ENCODE data around the gene ARL13B.
"Not testable (repeated sequence)": the region's sequence is repeated elsewhere in the genome, so short reads cannot be mapped to it uniquely, and the experiment has no call there.

ARL13B gene

DNA sequence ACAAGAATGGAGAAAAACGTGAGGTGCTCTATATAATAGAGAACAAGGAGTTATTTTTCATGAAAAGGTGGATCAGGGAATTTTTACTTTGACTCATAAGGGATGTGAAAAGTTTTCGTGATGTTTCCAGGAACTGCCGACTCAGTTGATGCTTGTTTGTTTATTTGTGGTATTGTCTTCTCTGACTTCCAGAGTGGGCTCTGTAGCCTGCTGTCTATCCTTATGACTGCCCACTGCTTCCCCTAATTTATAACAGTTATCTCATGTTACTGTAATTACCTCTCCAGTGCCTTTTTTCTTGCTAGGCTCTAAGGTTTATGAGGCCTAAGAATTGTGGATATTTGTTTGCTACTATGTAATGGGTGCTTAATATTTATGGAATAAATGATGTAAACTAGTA lies 12.3 kb downstream of the ARL13B start:
- DNase-seq (ENCODE audit: extremely low read depth in 1 of 2, low read depth in 1 of 2), result no peak

- DNase-seq (ENCODE audit: extremely low read depth in 1 of 2, low read depth in 1 of 2), result no peak
Measured at GRCh38 chr3:93994056-93994455, 14.1 kb downstream of the ARL13B start.

DNA sequence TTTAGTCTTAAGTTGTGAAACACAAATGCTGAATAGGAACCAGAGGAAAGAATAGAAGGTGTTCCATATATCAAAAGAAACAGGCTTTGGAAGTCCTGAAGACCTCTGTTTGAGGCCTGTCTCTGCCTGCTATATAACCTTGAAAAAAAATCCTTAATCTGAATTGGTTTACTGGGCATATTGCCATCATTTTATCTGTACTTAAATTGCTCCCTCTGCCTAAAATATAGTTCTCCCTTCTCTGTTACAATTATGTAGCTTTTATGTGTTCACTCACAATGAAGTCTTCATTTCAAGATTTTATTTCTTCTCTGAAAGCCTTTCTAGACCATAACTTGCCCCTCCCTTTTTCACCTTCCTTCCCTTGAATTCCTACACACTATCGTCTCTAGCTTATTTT lies 21.2 kb downstream of the ARL13B start:
- no peak for DNase-seq (ENCODE audit: extremely low read depth in 1 of 2, low read depth in 1 of 2)

GRCh38 chr3:94001827-94002495 lies 22.0 kb downstream of the ARL13B start:
- DNase-seq (ENCODE audit: extremely low read depth in 1 of 2, low read depth in 1 of 2), result no peak

DNA sequence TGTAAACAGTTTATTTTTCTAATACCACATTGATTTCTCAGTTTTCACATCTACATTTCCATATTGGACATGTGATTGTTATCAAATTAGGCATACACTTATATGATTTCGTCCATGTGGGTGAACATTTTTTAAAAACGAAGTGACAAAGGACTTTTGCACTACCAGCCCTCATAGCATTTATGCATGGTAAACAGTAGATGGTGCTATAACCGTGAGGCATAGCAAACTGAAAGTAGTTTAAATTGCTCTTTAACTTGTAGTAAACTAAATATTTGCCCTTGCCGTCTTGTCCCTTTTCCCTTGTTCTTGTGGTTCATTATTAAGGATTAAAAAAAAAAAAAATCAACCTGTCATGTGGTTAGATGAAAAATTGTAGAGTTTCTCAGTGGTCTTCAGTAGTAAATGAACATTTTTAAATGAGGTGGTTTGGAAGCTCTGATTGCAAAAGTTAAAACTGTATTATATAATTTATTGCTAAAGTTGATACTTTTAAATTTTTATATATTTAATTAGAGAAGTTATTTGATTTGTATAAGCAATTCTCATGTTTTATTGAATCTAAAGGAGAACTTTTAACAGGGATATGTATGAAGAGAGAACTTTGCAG lies 24.5 kb downstream of the ARL13B start:
- no peak for DNase-seq (ENCODE audit: extremely low read depth in 1 of 2, low read depth in 1 of 2)

DNA sequence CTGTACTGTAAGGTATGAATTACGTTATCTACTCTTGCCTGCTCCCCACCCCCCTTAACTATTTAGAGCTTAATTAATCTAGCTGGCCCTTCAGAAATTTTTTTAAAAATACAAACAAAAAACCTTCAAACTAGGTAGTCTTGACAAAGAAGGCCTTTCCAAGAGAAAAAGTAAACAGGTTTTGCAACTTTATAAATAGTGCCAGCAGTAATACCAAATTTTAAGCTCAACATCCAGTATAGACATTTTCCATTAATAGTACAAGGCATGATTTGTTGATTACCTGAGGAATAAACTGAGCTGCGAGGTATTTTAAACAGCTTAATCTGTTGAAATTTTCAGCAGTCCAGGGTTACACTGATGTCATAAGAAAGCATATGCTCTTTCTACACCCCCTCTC lies 28.3 kb downstream of the ARL13B start:
- no peak for DNase-seq (ENCODE audit: extremely low read depth in 1 of 2, low read depth in 1 of 2)

DNA sequence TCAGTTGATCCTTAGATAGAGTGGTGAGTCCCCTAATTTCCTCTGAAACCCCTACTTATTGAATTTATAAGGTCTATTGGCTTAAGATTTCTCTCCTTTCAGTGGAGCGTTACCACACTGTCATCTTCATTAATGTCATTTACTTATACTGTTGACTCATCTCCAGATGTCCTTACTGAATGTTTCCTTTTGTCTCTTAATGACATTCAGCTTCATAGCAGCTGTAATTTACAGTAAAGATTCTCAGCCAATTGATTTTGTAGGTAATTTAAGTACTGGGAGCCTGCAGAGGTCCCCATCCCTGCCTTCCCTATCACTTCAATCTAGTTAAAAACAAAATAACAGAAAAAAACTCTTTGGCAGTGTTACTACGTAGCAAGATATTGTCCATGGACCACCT lies 29.7 kb downstream of the ARL13B start:
- DNase-seq (ENCODE audit: extremely low read depth in 1 of 2, low read depth in 1 of 2), result no peak

DNA sequence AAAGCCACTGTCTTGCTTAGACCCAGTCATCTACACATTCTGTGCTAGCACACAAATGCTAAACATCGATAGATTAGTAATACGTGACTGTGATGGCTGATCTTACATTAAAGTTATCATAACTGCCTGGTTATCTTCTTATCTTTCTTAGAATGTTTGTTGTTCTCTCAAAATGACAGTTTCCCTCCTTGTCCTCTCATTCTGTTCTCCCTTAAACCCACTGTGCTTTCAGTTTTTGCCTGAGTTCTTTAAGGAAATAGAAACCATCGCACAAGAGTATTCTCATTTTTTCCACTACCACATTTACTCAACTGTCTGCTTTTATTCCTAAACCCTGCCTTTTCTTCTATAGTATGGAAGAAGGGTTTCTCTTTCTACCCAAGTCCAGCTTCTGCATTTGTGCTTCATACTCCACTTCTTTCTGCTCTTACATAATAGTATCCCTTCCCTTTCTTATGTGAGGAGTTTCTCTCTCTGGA lies 31.3 kb downstream of the ARL13B start:
- no peak for DNase-seq (ENCODE audit: extremely low read depth in 1 of 2, low read depth in 1 of 2)

DNA sequence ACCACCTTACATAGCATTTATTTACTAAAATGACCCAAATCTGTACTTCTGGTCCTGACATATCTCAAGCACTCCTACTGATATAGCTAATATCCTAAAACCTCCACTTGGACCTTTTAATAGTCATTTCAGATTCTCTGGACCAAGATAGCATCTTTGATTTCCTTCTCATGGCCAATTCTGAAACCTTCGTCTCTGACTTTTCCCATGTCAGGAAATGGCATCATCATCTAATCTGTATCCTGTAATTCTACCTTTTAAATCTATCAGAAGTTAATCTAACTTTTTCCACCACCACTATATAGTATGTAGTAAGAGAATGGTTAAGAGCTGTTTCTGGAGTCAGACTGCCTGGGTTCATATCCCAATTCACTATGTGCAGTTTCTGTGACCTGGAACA lies 32.2 kb downstream of the ARL13B start:
- no peak for DNase-seq (ENCODE audit: extremely low read depth in 1 of 2, low read depth in 1 of 2)

- DNase-seq (ENCODE audit: extremely low read depth in 1 of 2, low read depth in 1 of 2), result no peak
Measured at GRCh38 chr3:94015025-94015424, 35.1 kb downstream of the ARL13B start.

- DNase-seq (ENCODE audit: extremely low read depth in 1 of 2, low read depth in 1 of 2), result no peak
Measured at GRCh38 chr3:94019659-94020058, 39.7 kb downstream of the ARL13B start.

DNA sequence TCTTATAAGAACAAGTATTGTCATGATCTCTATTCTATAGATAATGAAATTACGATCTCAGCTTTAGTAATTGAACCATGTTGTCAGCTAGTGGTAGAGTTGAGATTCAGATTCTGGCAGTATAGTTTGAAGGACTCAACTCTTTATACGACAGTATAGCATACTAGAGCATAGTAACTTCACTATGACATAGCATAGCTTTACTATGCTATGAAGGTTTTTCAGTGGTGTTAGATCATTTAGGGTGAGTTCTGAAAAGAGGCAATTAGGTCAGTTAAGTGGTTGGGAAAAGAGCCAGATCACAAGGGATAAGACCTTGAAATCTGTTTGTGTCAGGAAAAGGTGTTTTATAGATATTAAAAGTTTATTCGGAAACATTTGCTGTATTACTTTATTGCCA lies 40.3 kb downstream of the ARL13B start:
- DNase-seq (ENCODE audit: extremely low read depth in 1 of 2, low read depth in 1 of 2), result no peak

GRCh38 chr3:94024385-94024784 lies 44.4 kb downstream of the ARL13B start:
- DNase-seq (ENCODE audit: extremely low read depth in 1 of 2, low read depth in 1 of 2), result no peak

DNA sequence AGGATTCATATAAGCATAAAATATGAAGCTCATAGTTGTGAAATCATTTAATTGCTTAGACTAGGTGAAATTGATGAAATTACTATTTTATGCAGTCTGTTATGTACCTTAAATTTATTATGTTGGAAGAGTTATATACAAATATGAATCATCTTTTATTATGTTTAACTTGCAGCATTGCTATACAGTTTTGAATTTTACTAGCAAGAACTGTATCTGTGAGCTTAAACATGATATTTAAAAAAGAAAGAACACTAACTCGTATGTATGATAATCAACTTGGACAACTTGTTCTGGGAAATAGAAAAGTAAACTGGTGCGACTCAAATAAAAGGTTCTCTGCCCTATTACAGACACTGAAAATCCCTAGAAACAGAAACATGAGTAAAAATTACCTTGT lies 46.7 kb downstream of the ARL13B start:
- no peak for DNase-seq (ENCODE audit: extremely low read depth in 1 of 2, low read depth in 1 of 2)

- no peak for DNase-seq (ENCODE audit: extremely low read depth in 1 of 2, low read depth in 1 of 2)
Measured at GRCh38 chr3:94028093-94028837, 48.3 kb downstream of the ARL13B start, which contains the start of gene STX19. Gene STX19 (minus strand): TSS chr3:94028597. CDS start chr3:94015269, 13,328 bp downstream.

DNA sequence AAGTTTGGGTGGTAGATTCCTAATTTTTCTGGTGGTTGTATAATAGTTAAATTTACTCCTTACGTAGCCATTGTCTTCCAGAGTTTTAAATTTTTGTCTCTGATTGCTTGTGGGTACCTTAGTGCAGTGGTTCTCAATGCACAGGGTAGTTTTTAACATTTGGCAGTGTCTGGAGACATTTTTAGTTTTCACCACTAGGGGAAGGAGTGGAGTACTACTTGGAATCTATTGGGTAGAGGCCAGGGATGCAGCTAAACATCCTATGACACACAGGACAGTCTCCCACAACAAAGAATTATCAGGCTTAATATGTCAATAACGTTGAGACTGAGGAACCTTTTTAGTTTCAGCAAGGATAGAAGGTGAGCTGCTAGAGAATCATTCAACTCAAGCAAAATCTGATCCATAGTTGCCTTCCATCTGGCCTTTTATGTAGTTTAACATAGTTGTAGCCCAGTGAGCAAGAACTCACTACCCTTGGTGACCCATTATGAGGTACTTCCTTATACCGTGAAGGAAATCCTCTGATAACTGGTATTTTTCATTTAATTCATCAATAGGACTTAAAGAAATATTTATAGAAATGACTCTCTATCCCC lies 57.1 kb downstream of the ARL13B start:
- no peak for DNase-seq (ENCODE audit: extremely low read depth in 1 of 2, low read depth in 1 of 2)

- no peak for DNase-seq (ENCODE audit: extremely low read depth in 1 of 2, low read depth in 1 of 2)
Measured at GRCh38 chr3:94043285-94043684, 63.3 kb downstream of the ARL13B start.

DNA sequence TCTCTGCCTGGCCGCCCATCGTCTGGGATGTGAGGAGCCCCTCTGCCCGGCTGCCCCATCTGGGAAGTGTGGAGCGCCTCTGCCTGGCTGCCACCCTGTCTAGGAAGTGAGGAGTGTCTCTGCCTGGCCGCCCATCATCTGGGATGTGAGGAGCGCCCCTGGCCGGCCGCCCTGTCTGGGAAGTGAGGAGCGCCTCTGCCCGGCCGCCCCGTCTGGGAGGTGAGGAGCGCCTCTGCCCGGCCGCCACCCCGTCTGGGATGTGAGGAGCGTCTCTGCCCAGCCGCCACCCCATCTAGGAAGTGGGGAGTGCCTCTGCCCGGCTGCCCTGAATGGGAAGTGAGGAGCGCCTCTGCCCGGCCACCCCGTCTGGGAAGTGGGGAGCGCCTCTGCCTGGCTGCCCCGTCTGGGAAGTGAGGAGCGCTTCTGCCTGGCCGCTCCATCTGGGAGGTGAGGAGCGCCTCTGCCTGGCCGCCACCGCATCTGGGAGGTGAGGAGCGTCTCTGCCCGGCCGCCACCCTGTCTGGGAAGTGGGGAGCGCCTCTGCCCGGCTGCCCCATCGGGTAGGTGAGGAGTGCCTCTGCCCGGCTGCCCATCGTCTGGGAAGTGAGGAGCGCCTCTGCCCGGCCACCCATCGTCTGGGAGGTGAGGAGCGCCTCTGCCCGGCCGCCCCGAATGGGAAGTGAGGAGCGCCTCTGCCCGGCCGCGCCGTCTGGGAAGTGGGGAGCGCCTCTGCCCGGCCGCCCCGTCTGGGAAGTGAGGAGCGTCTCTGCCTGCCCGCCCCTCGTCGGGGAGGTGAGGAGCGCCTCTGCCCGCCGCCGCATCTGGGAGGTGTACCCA lies 64.4 kb downstream of the ARL13B start:
- not testable (repeated sequence) for DNase-seq (ENCODE audit: extremely low read depth in 1 of 2, low read depth in 1 of 2)

DNA sequence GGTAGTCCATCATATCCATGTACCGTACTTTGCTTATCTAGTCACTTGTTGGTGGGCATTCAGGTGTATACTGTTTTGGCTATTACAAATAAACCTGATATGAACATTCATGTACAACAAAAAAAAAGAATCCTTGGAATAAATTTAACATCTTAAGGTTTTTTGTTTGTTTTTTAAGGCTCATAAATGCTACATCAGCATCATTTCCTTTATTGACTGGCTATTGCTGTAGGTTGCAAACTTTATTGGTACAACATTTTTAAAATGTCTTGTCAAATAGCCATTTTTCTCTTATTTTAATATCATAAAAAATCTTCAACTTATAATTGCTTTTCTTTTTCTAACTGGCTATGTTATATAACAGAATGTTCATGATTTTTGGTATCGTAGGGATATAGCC lies 66.6 kb downstream of the ARL13B start:
- no peak for DNase-seq (ENCODE audit: extremely low read depth in 1 of 2, low read depth in 1 of 2)

DNA sequence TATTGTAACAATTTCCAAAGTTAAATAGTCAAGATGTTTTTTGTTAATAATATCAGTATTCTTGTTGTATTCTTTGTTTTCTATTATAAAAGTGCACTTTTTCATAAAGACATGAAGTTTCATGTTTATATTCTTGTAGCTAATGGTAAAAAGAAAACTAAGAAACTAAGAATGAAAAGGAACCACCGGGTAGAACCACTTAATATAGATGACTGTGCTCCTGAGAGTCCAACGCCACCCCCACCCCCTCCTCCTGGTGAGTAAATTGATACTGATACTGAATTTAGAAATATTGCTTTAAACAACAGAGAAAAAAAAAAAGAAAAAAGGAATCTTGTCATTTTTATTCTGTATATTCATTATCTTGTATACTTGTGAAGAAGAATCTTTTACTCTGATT lies 69.3 kb downstream of the ARL13B start:
- DNase-seq (ENCODE audit: extremely low read depth in 1 of 2, low read depth in 1 of 2), result no peak

DNA sequence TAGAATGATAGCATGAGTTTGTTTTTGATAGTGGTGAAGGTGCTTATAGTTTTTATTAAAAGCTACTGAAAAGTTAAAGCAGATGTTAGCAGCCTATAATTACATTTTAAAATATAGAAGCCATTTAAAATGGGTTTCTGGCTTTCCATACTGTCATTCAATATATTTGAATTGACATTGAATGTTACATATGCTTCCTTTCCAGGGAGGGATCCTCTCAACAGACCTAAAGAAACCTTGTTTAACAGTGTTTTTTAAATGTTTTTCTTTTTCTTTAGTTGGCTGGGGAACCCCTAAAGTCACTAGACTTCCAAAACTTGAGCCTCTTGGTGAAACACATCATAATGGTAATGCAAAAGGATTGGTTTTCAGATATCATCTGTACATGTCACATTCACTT lies 70.6 kb downstream of the ARL13B start:
- DNase-seq (ENCODE audit: extremely low read depth in 1 of 2, low read depth in 1 of 2), result no peak

All from activated CD8-positive, alpha-beta memory T cell treated with anti-CD3 and anti-CD28 coated beads for 1 hour (primary cell).